Activated CD4-positive, alpha-beta T cell treated with anti-CD3 and anti-CD28 coated beads, Interleukin-2, amount 10 ng/mL, durations not matched to agents 7 days and 5 days (primary cell): Measurements from ENCODE around the gene ANKRD13C. TPM values are rescaled to one million over a fixed set of nuclear protein-coding genes. Genes with fewer than 3 reads are reported as not detected.
A peak's percentile ranks its signal among the peaks of the same experiment; 100 is the strongest.

Source experiments
- CTCF ChIA-PET: fragments of 350-600 bp; sonication (Branson Sonifier 250); formaldehyde crosslinking; loops from one replicate; lab custom pipeline; 2021; ENCODE audit warnings: antibody characterized with exemption; lab: Charles Lee
- POLR2A ChIA-PET: fragments of 350-600 bp; sonication (Branson Sonifier 250); formaldehyde crosslinking; loops from one replicate; lab custom pipeline; 2021; ENCODE audit warnings: antibody characterized with exemption; lab: Charles Lee
- DNase-seq: peaks from one replicate; pipeline ENCODE4 v3.0.0-alpha.2; 2020
- H3K27ac Mint-ChIP-seq: one replicate; pipeline ENCODE4 v1.8.0; 2021; ENCODE audit warnings: mild to moderate bottlenecking, moderate library complexity, mixed read lengths
- H3K27me3 Mint-ChIP-seq: one replicate; pipeline ENCODE4 v1.8.0; 2021; ENCODE audit warnings: mixed read lengths
- H3K36me3 Mint-ChIP-seq: one replicate; pipeline ENCODE4 v1.8.0; 2021; ENCODE audit warnings: low read depth, mixed read lengths
- H3K4me1 Mint-ChIP-seq: one replicate; pipeline ENCODE4 v1.8.0; 2021; ENCODE audit warnings: mixed read lengths
- H3K4me3 Mint-ChIP-seq: one replicate; pipeline ENCODE4 v1.8.0; 2021; ENCODE audit warnings: mild to moderate bottlenecking, moderate library complexity, mixed read lengths
- H3K9me3 Mint-ChIP-seq: one replicate; pipeline ENCODE4 v1.8.0; 2021; ENCODE audit warnings: mixed read lengths
- total RNA-seq, 2 experiments: library from RNA; stranded (reverse); gene quantifications; one replicate each; pipeline ENCODE4 v1.2.3, GENCODE V29; 2021

The ANKRD13C gene
- total RNA-seq, 2 experiments from 2014 or later = 19.7 to 24.6 TPM

DNA sequence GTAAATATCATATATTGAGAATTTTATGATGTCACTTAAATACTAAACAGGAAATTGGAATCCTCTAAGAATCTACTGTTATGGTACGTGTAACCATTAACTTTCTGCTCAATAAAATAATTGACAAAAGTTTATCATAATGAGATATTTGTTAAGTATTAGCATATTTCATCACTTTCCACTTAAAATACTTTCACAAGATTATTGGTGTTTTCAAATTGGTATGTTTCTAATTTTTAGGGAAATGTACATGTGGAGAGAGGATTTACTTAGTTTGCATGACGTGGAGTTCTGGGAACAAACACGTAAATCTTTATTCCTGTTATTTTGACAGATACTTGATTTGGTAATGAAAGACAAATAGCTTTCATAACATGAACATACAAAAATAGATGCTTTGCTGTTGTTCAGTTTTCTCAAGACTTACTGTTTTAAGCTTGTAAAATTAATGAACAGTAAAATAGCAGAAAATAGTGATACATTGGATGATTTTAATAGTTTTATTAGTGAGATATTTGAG lies 131.7 kb downstream of the ANKRD13C start:
- CTCF ChIA-PET = no interaction called here
- H3K36me3 Mint-ChIP-seq = peaks cover 34% of the 10 kb centered on the region
- no peaks in the 10 kb centered on the region for H3K9me3 Mint-ChIP-seq
- no peak for DNase-seq
- peak overlapping the region; percentile 97 for H3K27ac Mint-ChIP-seq
- H3K27me3 Mint-ChIP-seq = no peaks in the 10 kb centered on the region
- peak overlapping the region; percentile 85 for H3K4me3 Mint-ChIP-seq
- peaks cover 59% of the 10 kb centered on the region for H3K4me1 Mint-ChIP-seq
- POLR2A ChIA-PET = interaction anchor here (0.5 kb wide), 1 partner anchor 13 kb away, joined by 4 read pairs; no protein-coding TSS in a partner anchor

DNA sequence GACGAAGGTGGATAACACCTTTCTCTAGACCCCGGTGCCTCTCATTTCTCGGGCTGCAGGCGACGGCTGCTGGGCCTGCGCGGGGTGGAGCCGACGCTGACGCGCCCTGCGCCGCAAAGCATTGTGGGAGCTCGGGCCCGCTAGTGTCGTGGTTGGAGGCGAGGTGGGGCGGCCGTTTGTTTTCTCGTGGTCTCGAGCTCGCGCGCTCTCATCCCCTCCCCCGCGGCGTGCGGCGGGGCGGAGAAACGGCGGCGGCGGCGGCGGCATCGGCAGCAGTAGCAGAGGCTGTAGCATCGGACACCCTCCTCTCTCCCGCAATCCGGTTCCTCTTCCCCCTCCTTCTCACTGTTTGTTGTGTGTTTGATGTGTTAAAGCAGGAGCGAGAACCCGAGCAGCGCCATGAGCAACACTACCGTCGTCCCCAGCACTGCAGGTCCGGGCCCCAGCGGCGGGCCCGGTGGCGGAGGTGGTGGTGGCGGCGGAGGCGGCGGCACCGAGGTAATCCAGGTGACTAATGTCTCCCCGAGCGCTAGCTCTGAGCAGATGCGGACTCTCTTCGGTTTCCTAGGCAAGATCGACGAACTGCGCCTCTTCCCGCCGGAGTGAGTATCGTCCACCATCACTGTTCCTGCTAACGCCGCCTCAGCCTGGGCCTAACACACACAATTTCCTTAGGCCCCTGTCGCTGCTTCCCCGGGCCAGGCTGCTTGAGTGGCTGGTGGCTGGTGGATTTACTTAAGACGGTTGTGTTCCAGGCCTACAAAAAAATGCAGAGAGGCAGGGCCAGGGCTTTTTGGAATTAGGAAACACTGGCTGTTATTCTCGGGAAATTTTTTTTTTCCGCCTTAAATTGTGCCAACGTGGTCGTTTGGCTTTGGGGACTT lies 133.0 kb downstream of the ANKRD13C start, which contains the start of gene SRSF11:
SRSF11 (plus strand) TSS at position 143 of the 884 bp plus-strand sequence; CDS start at position 400, 257 bp downstream.
- Mint-ChIP-seq H3K27me3 (no peaks in the 10 kb centered on the region), H3K9me3 (no peaks in the 10 kb centered on the region), H3K36me3 (peaks cover 38% of the 10 kb centered on the region), H3K27ac (peak within 1 kb of the TSS; percentile 97), H3K4me1 (peaks cover 48% of the 10 kb centered on the region), H3K4me3 (peak within 1 kb of the TSS; percentile 85)
- CTCF ChIA-PET = interaction anchor here (0.6 to 2.2 kb wide), 8 partner anchors 9 to 325 kb away, joined by 3 to 7 read pairs (median 3); no protein-coding TSS in a partner anchor
- POLR2A ChIA-PET = interaction anchor here (0.5 to 1.5 kb wide), 3 partner anchors 13 to 132 kb away, joined by 3 to 5 read pairs (median 4); partner anchors contain the start of gene LRRC40
- DNase-seq = peak; percentile 96

DNA sequence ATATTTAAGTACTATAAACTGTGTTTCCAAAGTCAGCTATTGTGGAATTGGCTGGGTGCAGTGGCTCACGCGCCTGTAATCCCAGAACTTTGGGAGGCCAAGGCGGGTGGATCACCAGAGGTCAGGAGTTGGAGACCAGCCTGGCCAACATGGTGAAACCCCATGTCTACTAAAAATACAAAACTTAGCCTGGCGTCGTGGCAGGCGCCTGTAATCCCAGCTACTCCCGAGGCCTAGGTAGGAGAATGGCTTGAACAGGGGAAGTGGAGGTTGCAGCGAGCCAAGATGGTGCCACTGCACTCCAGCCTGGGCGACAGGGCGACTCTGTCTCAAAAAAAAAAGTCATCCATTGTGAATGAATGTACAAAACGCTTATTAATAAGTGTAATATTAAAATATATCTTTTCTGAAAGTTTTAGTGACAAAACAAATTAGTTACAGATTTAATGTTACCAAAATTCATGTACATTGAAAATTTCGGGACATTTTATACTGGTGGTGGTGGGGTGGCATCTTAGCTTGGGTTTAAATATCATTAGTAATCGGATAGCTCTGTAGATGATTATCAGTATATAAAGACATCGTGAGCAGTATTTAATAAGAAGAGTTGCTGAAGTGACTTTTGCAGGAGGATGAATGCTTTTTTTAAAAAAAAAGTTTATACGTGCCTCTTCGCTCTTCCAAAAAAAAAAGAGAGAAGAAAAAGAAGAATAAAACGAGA lies 133.8 kb downstream of the ANKRD13C start:
- ChIA-PET POLR2A (interaction anchor here (1.1 to 1.5 kb wide), 2 partner anchors 15 to 133 kb away, joined by 4 to 5 read pairs; partner anchors contain the start of gene LRRC40), CTCF (interaction anchor here (0.6 to 2.2 kb wide), 9 partner anchors 8 to 326 kb away, joined by 3 to 7 read pairs (median 3); no protein-coding TSS in a partner anchor)
- peaks cover 44% of the 10 kb centered on the region for H3K4me1 Mint-ChIP-seq
- H3K4me3 Mint-ChIP-seq = peak overlapping the region; percentile 85
- H3K27ac Mint-ChIP-seq = peak overlapping the region; percentile 97
- DNase-seq = no peak
- H3K36me3 Mint-ChIP-seq = peaks cover 41% of the 10 kb centered on the region
- no peaks in the 10 kb centered on the region for H3K27me3 Mint-ChIP-seq
- no peaks in the 10 kb centered on the region for H3K9me3 Mint-ChIP-seq

DNA sequence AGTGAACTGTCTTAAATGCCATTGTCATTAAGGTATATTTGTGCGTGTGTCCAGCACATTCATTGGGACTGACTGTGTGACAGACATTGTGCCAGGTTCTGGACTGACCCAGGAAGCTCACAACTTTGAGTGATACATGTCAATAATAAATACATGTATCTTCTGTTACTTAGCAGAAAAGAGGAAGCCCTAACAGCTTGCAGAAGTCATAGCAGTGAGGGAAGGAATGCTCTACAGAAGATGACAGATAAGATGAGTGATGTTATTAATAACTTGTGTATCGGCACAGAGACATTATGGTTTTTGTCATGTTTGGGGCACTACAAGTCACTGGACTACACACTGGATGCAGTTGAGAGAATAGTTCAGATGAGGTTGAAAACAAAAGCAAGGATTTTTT lies 134.5 kb downstream of the ANKRD13C start:
- Mint-ChIP-seq H3K36me3 (peaks cover 44% of the 10 kb centered on the region), H3K4me1 (peaks cover 39% of the 10 kb centered on the region), H3K4me3 (peak overlapping the region; percentile 15), H3K27ac (peak overlapping the region; percentile 75), H3K27me3 (no peaks in the 10 kb centered on the region), H3K9me3 (no peaks in the 10 kb centered on the region)
- CTCF ChIA-PET = interaction anchor here (1.3 to 2.2 kb wide), 3 partner anchors 9 to 13 kb away, joined by 3 to 7 read pairs (median 6); no protein-coding TSS in a partner anchor
- no peak for DNase-seq
- POLR2A ChIA-PET = interaction anchor here (1.5 kb wide), 1 partner anchor 14 kb away, joined by 5 read pairs; the partner anchor contains the start of gene LRRC40

DNA sequence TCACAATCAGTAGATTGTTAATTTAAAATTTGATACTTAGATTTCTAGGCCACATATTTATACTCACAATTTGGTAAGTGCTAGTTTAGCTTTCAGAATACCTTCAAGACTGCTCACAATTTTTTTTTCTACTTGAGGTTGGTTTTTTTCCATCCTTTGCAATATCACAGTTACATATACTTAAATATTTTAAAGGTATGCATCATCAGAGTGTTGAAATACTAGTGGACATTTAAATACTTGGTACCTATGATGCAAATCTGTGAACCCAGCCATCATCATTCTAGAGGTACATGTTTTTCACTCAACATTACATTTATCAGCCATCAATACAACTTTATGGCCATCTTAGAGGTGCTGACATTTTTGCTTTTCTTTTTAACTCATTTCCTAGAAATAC lies 143.0 kb downstream of the ANKRD13C start:
- Mint-ChIP-seq H3K27ac (no peak overlapping the region), H3K9me3 (no peaks in the 10 kb centered on the region), H3K4me3 (no peak overlapping the region), H3K4me1 (peaks cover 48% of the 10 kb centered on the region), H3K36me3 (peaks cover 29% of the 10 kb centered on the region), H3K27me3 (no peaks in the 10 kb centered on the region)
- CTCF ChIA-PET = interaction anchor here (1.0 kb wide), 1 partner anchor 10 kb away, joined by 3 read pairs; the partner anchor contains the start of gene SRSF11
- POLR2A ChIA-PET = no interaction called here
- no peak for DNase-seq

DNA sequence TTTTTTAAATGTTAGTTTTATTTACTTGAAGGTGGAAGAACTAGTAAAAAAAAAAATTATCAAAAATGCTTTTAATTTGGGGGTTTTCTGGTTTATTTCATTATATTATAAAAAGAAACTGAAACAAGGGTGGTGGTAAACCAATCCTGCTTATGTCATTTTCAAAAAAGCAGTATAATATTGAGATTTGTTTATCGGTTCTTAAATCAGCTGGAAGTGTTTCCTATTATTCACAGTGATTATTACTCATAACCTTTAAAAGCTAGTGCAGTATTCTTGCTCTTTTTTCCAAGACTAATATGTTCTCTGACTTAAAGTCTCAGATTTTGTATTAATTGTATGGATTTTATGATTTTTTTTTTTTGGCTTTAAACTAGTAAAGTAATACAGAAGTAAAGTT lies 143.7 kb downstream of the ANKRD13C start:
- POLR2A ChIA-PET = no interaction called here
- CTCF ChIA-PET = interaction anchor here (0.6 to 1.4 kb wide), 4 partner anchors 9 to 57 kb away, joined by 3 to 6 read pairs (median 4); partner anchors contain the start of gene SRSF11
- Mint-ChIP-seq H3K9me3 (no peaks in the 10 kb centered on the region), H3K27ac (no peak overlapping the region), H3K27me3 (no peaks in the 10 kb centered on the region), H3K4me3 (no peak overlapping the region), H3K4me1 (peaks cover 52% of the 10 kb centered on the region), H3K36me3 (peaks cover 26% of the 10 kb centered on the region)
- DNase-seq = no peak

Other genes starting within 250 kb of the ANKRD13C start
- gene LRRC40, start 149.1 kb downstream of the ANKRD13C start, total RNA-seq = 10 to 100 TPM; 19.4 to 24.7 TPM
- 100 to 1,000 TPM; 188 to 204 TPM for gene SRSF11, start 133.3 kb downstream of the ANKRD13C start, total RNA-seq
- 1 to 10 TPM; 2.0 to 2.9 TPM for gene CTH, start 56.5 kb upstream of the ANKRD13C start, total RNA-seq